Effector memory CD8-positive, alpha-beta T cell (primary cell): ENCODE data around the gene FAM120AOS.
"Not testable (repeated sequence)": the region's sequence is repeated elsewhere in the genome, so short reads cannot be mapped to it uniquely, and the experiment has no call there.

ENCODE experiments used
- ATAC-seq: fragments of 150-1000 bp; cut with Tn5 transposase; replicated peaks from 2 replicates; pipeline ENCODE4 v1.10.0; 2021; ENCODE audit warnings: mild to moderate bottlenecking, moderate library complexity
- DNase-seq, 3 experiments: peaks; one replicate each; pipeline ENCODE4 v3.0.0; 2021
- H3K27ac Mint-ChIP-seq, 2 donors: one replicate each; pipeline ENCODE4 v1.8.0; 2022; ENCODE audit warnings: mild to moderate bottlenecking in 2 of 2, mixed read lengths in 2 of 2, moderate library complexity in 2 of 2
- H3K27me3 Mint-ChIP-seq, 2 donors: one replicate each; pipeline ENCODE4 v1.8.0; 2022; ENCODE audit warnings: mixed read lengths in 2 of 2
- H3K36me3 Mint-ChIP-seq: one replicate; pipeline ENCODE4 v1.8.0; 2022; ENCODE audit warnings: mild to moderate bottlenecking, moderate library complexity, mixed read lengths; ENCODE audit not compliant: insufficient read depth
- H3K4me1 Mint-ChIP-seq, 2 donors: one replicate each; pipeline ENCODE4 v1.8.0; 2022; ENCODE audit warnings: low read depth in 2 of 2, mixed read lengths in 2 of 2
- H3K4me3 Mint-ChIP-seq, 2 donors: one replicate each; pipeline ENCODE4 v1.8.0; 2022; ENCODE audit warnings: mild to moderate bottlenecking in 2 of 2, mixed read lengths in 2 of 2, moderate library complexity in 2 of 2
- H3K9me3 Mint-ChIP-seq, 2 donors: one replicate each; pipeline ENCODE4 v1.8.0; 2022; ENCODE audit warnings: mixed read lengths in 2 of 2

The FAM120AOS gene

GRCh38 chr9:93447655-93448054, 5.7 kb downstream of the FAM120AOS start:
- H3K4me3 Mint-ChIP-seq = no peak overlapping the region
- H3K27ac Mint-ChIP-seq = no peak overlapping the region
- H3K36me3 Mint-ChIP-seq = peaks cover 53% of the 10 kb centered on the region
- peaks cover 6 to 22% of the 10 kb centered on the region in 2 donors for H3K4me1 Mint-ChIP-seq
- H3K27me3 Mint-ChIP-seq = no peaks in the 10 kb centered on the region
- ATAC-seq (no peak), DNase-seq (no peak)
- no peaks in the 10 kb centered on the region for H3K9me3 Mint-ChIP-seq

- DNase-seq (no peak), ATAC-seq (no peak)
- Mint-ChIP-seq H3K27me3 (no peaks in the 10 kb centered on the region), H3K36me3 (peaks cover 46% of the 10 kb centered on the region), H3K27ac (peak overlapping the region; percentile 30 to 41), H3K4me1 (peaks cover 6 to 22% of the 10 kb centered on the region in 2 donors), H3K9me3 (no peaks in the 10 kb centered on the region), H3K4me3 (no peak overlapping the region)
These were observed 7.3 kb downstream of the FAM120AOS start for GRCh38 chr9:93446073-93446472.

- ATAC-seq (no peak), DNase-seq (no peak)
- H3K9me3 Mint-ChIP-seq = no peaks in the 10 kb centered on the region
- H3K4me3 Mint-ChIP-seq = no peak overlapping the region
- peaks cover 7% of the 10 kb centered on the region for H3K36me3 Mint-ChIP-seq
- no peaks in the 10 kb centered on the region for H3K27me3 Mint-ChIP-seq
- no peaks in the 10 kb centered on the region for H3K4me1 Mint-ChIP-seq
- no peak overlapping the region for H3K27ac Mint-ChIP-seq
These were observed 12.3 kb downstream of the FAM120AOS start for GRCh38 chr9:93440896-93441580.

GRCh38 chr9:93439301-93439700, 14.1 kb downstream of the FAM120AOS start:
- not testable (repeated sequence) for H3K27me3 Mint-ChIP-seq, H3K36me3 Mint-ChIP-seq, H3K4me1 Mint-ChIP-seq, ATAC-seq, H3K9me3 Mint-ChIP-seq, H3K4me3 Mint-ChIP-seq, H3K27ac Mint-ChIP-seq, DNase-seq

GRCh38 chr9:93437996-93438395, 15.4 kb downstream of the FAM120AOS start:
- no peaks in the 10 kb centered on the region for H3K4me1 Mint-ChIP-seq
- no peak overlapping the region for H3K27ac Mint-ChIP-seq
- H3K9me3 Mint-ChIP-seq = no peaks in the 10 kb centered on the region
- no peaks in the 10 kb centered on the region for H3K27me3 Mint-ChIP-seq
- H3K4me3 Mint-ChIP-seq = no peak overlapping the region
- ATAC-seq = no peak
- peaks cover 3% of the 10 kb centered on the region for H3K36me3 Mint-ChIP-seq
- no peak for DNase-seq

- Mint-ChIP-seq H3K36me3 (peaks cover 3% of the 10 kb centered on the region), H3K27ac (no peak overlapping the region), H3K4me3 (no peak overlapping the region), H3K9me3 (no peaks in the 10 kb centered on the region), H3K27me3 (peaks cover 0 to 2% of the 10 kb centered on the region in 2 donors), H3K4me1 (no peaks in the 10 kb centered on the region)
- DNase-seq (no peak), ATAC-seq (no peak)
These were observed 16.6 kb downstream of the FAM120AOS start for GRCh38 chr9:93436655-93437407.

GRCh38 chr9:93436218-93436617, 17.2 kb downstream of the FAM120AOS start:
- H3K4me3 Mint-ChIP-seq = no peak overlapping the region
- no peak for DNase-seq
- no peaks in the 10 kb centered on the region for H3K4me1 Mint-ChIP-seq
- H3K9me3 Mint-ChIP-seq = no peaks in the 10 kb centered on the region
- H3K27ac Mint-ChIP-seq = no peak overlapping the region
- H3K36me3 Mint-ChIP-seq = peaks cover 3% of the 10 kb centered on the region
- ATAC-seq = no peak
- H3K27me3 Mint-ChIP-seq = peaks cover 0 to 5% of the 10 kb centered on the region in 2 donors

GRCh38 chr9:93435386-93435785, 18.0 kb downstream of the FAM120AOS start:
- no peaks in the 10 kb centered on the region for H3K9me3 Mint-ChIP-seq
- H3K4me1 Mint-ChIP-seq = no peaks in the 10 kb centered on the region
- no peak overlapping the region for H3K4me3 Mint-ChIP-seq
- peaks cover 3% of the 10 kb centered on the region for H3K36me3 Mint-ChIP-seq
- H3K27me3 Mint-ChIP-seq = peaks cover 0 to 5% of the 10 kb centered on the region in 2 donors
- ATAC-seq (no peak), DNase-seq (no peak)
- H3K27ac Mint-ChIP-seq = no peak overlapping the region

- Mint-ChIP-seq H3K4me3 (no peak overlapping the region), H3K36me3 (peaks cover 3% of the 10 kb centered on the region), H3K27me3 (peaks cover 5 to 7% of the 10 kb centered on the region in 2 donors), H3K27ac (no peak overlapping the region), H3K4me1 (no peaks in the 10 kb centered on the region), H3K9me3 (no peaks in the 10 kb centered on the region)
- DNase-seq (no peak), ATAC-seq (no peak)
These were observed 19.3 kb downstream of the FAM120AOS start for GRCh38 chr9:93434056-93434455.

- no peak for DNase-seq
- ATAC-seq = no peak
- no peaks in the 10 kb centered on the region for H3K4me1 Mint-ChIP-seq
- no peak overlapping the region for H3K4me3 Mint-ChIP-seq
- peaks cover 9 to 14% of the 10 kb centered on the region in 2 donors for H3K27me3 Mint-ChIP-seq
- H3K36me3 Mint-ChIP-seq = peaks cover 3% of the 10 kb centered on the region
- no peak overlapping the region for H3K27ac Mint-ChIP-seq
- no peaks in the 10 kb centered on the region for H3K9me3 Mint-ChIP-seq
These were observed 20.4 kb downstream of the FAM120AOS start for GRCh38 chr9:93432964-93433363.

GRCh38 chr9:93431539-93432105, 21.8 kb downstream of the FAM120AOS start:
- Mint-ChIP-seq H3K36me3 (peaks cover 3% of the 10 kb centered on the region), H3K4me1 (no peaks in the 10 kb centered on the region), H3K27me3 (peaks cover 18 to 20% of the 10 kb centered on the region in 2 donors), H3K9me3 (no peaks in the 10 kb centered on the region), H3K27ac (no peak overlapping the region), H3K4me3 (no peak overlapping the region)
- ATAC-seq (no peak), DNase-seq (no peak)

GRCh38 chr9:93427655-93428379, 25.6 kb downstream of the FAM120AOS start:
- no peak for DNase-seq
- H3K9me3 Mint-ChIP-seq = no peaks in the 10 kb centered on the region
- peaks cover 42 to 44% of the 10 kb centered on the region in 2 donors for H3K27me3 Mint-ChIP-seq
- no peak overlapping the region for H3K4me3 Mint-ChIP-seq
- no peaks in the 10 kb centered on the region for H3K36me3 Mint-ChIP-seq
- H3K27ac Mint-ChIP-seq = no peak overlapping the region
- H3K4me1 Mint-ChIP-seq = no peaks in the 10 kb centered on the region
- ATAC-seq = no peak

- no peak overlapping the region for H3K4me3 Mint-ChIP-seq
- no peak for ATAC-seq
These were observed 30.3 kb downstream of the FAM120AOS start for GRCh38 chr9:93422977-93423616.

More at GRCh38 chr9:93422977-93423616, 30.3 kb downstream of the FAM120AOS start:
- Mint-ChIP-seq H3K27me3 (peaks cover 40 to 44% of the 10 kb centered on the region in 2 donors), H3K27ac (no peak overlapping the region), H3K9me3 (peaks cover 0 to 2% of the 10 kb centered on the region in 2 donors), H3K4me1 (no peaks in the 10 kb centered on the region), H3K36me3 (no peaks in the 10 kb centered on the region)
- no peak for DNase-seq
